ENCODE data around the gene KNDC1.

The KNDC1 gene

DNA sequence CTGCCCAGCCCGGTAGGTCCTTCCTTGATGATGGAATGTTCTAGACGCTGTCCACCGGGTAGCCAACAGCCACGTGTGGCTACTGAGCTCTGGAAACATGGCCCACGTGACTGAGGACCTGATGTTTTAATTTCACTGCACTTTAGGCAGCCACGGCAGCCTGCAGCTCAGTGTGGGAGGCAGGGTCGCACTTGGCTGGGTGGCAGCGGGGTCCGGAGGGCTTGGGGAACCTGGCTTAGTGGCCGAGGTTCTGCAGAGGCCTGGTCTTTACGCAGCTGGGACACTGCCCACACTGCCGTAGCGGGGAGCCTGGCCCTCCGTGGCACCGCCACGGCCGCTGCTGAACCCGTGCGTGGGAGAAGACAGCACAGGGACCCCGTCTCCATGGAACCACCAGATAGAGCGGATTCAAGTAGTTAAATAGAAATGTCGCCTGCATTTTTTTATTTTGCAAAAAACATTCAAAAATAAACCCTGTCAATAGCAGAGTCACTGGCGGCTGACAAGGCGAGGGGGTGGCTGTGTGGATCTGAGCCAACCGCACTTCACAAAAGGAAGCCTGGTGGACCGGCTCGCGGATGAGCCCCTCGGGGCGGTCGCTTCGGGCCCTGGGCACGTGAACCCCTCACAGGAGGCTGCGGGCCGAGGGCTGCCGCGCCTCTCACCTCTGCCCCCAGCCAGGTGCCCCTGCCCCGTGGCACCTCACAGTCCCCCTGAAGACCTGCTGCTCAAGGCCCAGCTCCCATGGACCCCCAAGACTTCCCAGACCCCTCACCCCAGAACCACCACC, 44.4 kb downstream of the KNDC1 start:
- TF ChIP-seq CTCF (IDR thresholded peaks at IDR 0.05; ENCODE audit: low read depth, low read length) = no peak
- DNase-seq (ENCODE audit: low read depth in 2 of 2) = no peak
- no peak overlapping the region for H3K4me3 ChIP-seq (replicated peaks in 1 of 2; ENCODE audit: low read depth in 2 of 2, low read length in 2 of 2)

GRCh38 chr10:133205146-133205545, 45.1 kb downstream of the KNDC1 start:
- H3K4me3 ChIP-seq (replicated peaks in 1 of 2; ENCODE audit: low read depth in 2 of 2, low read length in 2 of 2) = no peak overlapping the region
- no peak for TF ChIP-seq CTCF (IDR thresholded peaks at IDR 0.05; ENCODE audit: low read depth, low read length)
- no peak for DNase-seq (ENCODE audit: low read depth in 2 of 2)

DNA sequence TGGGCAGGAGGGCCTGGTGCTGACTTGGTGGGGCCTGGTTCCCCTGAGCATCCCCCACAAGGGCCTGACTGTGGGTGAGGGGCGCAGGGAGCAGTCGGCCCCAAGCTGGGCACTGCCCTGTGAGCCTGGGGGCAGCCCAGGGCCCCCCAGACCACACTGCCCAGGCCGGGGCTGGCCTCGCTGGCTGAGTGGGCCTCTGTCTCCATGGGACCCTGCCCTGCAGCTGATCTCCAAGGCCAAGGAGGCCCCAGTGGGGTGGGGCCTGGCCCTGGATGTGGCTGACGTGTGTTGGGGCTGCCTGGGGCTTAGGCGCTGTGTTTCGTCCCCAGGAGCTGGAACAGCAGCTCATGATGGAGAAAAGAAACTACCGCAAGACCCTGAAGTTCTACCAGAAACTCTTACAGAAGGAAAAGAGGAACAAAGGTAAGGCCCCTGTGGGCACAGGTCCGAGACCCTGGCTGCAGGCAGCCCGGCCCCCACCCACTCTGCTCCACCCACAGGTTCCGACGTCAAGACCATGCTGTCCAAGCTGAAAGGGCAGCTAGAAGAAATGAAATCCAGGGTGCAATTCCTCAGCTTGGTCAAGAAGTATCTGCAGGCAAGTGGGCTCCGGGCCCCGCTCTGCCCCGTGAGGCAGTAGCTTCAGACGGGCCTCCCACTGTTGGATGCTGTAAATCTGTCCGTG, 46.5 kb downstream of the KNDC1 start:
- no peak overlapping the region for H3K4me3 ChIP-seq (replicated peaks in 1 of 2; ENCODE audit: low read depth in 2 of 2, low read length in 2 of 2)
- DNase-seq (ENCODE audit: low read depth in 2 of 2) = no peak
- TF ChIP-seq CTCF (IDR thresholded peaks at IDR 0.05; ENCODE audit: low read depth, low read length) = no peak

DNA sequence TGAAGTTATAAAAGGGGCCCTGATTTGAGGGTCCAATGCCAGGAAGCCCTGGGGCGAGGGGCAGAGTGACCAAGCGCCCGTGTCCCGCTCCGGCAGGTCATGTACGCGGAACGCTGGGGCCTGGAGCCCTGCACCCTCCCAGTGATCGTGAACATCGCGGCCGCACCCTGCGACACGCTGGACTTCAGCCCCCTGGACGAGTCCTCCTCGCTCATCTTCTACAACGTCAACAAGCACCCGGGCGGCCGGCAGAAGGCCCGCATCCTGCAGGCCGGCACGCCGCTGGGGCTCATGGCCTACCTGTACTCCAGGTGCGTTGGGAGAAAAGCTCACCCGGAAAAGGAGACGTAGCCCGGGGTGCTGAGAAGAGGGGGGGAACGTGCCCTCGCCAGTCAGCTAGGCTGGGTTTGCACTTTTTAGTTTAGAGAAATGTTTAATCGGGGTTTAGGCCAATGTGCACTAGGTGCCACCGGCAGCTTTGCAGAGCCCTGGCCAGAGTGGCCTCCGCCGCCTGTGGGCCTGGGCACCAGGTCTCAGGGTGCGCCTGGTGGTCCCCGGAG, 47.1 kb downstream of the KNDC1 start:
- TF ChIP-seq CTCF (IDR thresholded peaks at IDR 0.05; ENCODE audit: low read depth, low read length) = no peak
- no peak for DNase-seq (ENCODE audit: low read depth in 2 of 2)
- H3K4me3 ChIP-seq (replicated peaks in 1 of 2; ENCODE audit: low read depth in 2 of 2, low read length in 2 of 2) = no peak overlapping the region

GRCh38 chr10:133207627-133208026, 47.6 kb downstream of the KNDC1 start:
- no peak overlapping the region for H3K4me3 ChIP-seq (replicated peaks in 1 of 2; ENCODE audit: low read depth in 2 of 2, low read length in 2 of 2)
- no peak for DNase-seq (ENCODE audit: low read depth in 2 of 2)
- TF ChIP-seq CTCF (IDR thresholded peaks at IDR 0.05; ENCODE audit: low read depth, low read length) = no peak

DNA sequence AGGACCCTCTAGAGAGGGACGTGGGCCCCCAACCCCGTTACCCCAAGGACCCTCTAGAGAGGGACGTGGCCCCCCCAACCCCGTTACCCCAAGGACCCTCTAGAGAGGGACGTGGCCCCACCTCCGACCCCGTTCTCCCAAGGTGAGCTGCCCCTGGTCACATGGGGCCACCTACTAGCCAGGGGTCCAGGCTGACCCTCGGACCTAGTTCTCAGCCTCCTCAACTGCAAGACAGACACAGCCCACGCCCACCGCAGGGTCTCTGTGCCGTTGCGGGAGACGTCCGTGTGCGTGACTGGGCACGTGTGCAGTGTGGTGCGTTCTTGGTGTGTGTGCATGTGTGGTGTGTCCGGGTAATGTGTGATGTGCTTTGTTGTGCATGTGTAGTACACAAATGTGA, 48.4 kb downstream of the KNDC1 start:
- no peak overlapping the region for H3K4me3 ChIP-seq (replicated peaks in 1 of 2; ENCODE audit: low read depth in 2 of 2, low read length in 2 of 2)
- DNase-seq (ENCODE audit: low read depth in 2 of 2) = no peak
- TF ChIP-seq CTCF (IDR thresholded peaks at IDR 0.05; ENCODE audit: low read depth, low read length) = no peak
